Measurements from ENCODE around the gene BMP8B. TPM values are rescaled to one million over a fixed set of nuclear protein-coding genes. Genes with fewer than 3 reads are reported as not detected.

BMP8B gene
- total and polyA plus RNA-seq, 2 of the 8 experiments (the other 6 are each of a cell fraction or from before 2014, with no cell fraction given) = 0.37 to 0.50 TPM

GRCh38 chr1:39758556-39759435, 29.9 kb downstream of the BMP8B start:
- WGBS, 2 experiments (ENCODE audit: extremely low coverage in 1 of 2, insufficient coverage in 1 of 2, insufficient read length in 1 of 2, insufficient replicate concordance in 2 of 2, low coverage in 1 of 2, low lambda C conversion rate in 2 of 2, missing lambda C conversion rate in 1 of 2) = 93% methylated on average over 16 of the region's 16 CpGs; no CpG with 5 or more reads in 1 of the 2 experiments
- Histone ChIP-seq H3K9me3 (ENCODE audit: insufficient read depth in 2 of 2, low read depth in 1 of 2, low read length in 1 of 2) (peaks cover 5 to 12% of the 10 kb centered on the region in 2 experiments; a peak in 1 of 4 replicates), H2AK5ac (ENCODE audit: low read depth, low read length) (no peak overlapping the region), H3K23ac (ENCODE audit: insufficient read length) (no peak overlapping the region), H3K27ac (ENCODE audit: low read depth, low read length) (no peak overlapping the region), H2BK120ac (replicated peaks; ENCODE audit: low read depth, low read length) (no peak overlapping the region), H2AFZ (ENCODE audit: low read length) (no peak overlapping the region), H3K56ac (replicated peaks; ENCODE audit: insufficient read length, low read depth, low read length) (no peak overlapping the region), H3K14ac (ENCODE audit: insufficient read length) (no peak overlapping the region), H3K27me3 (replicated peaks in 1 of 4; ENCODE audit: control insufficient read depth in 3 of 4, extremely low read depth in 1 of 4, insufficient read depth in 3 of 4, low read length in 3 of 4) (no peaks in the 10 kb centered on the region), H3K18ac (ENCODE audit: extremely low read depth, low read length) (no peak overlapping the region), H4K20me1 (replicated peaks in 1 of 2; ENCODE audit: control insufficient read depth in 1 of 2, insufficient read depth in 2 of 2, low read length in 2 of 2) (peaks cover 0 to 6% of the 10 kb centered on the region in 2 experiments), H2BK15ac (ENCODE audit: low read length) (no peak overlapping the region), H3K4me2 (ENCODE audit: insufficient read depth in 1 of 2, low read depth in 2 of 2, low read length in 2 of 2) (no peak overlapping the region), H3K4ac (replicated peaks; ENCODE audit: insufficient read length, low read depth, low read length) (no peak overlapping the region), H4K91ac (replicated peaks; ENCODE audit: insufficient read length, low read length) (no peak overlapping the region), H3K4me3 (ENCODE audit: extremely low read depth in 1 of 4, insufficient read depth in 2 of 4, low read depth in 3 of 4, low read length in 4 of 4) (no peak overlapping the region), H2BK12ac (ENCODE audit: low read depth, low read length) (no peak overlapping the region), H3K23me2 (ENCODE audit: low read depth, low read length) (no peaks in the 10 kb centered on the region), H4K5ac (ENCODE audit: insufficient read length, low read depth, low read length) (no peak overlapping the region), H3K79me2 (ENCODE audit: control insufficient read depth in 1 of 2, insufficient read depth in 2 of 2, low read length in 2 of 2) (no peaks in the 10 kb centered on the region), H4K8ac (ENCODE audit: extremely low read depth, insufficient read depth, low read length) (no peak overlapping the region), H3K79me1 (ENCODE audit: low read depth, low read length) (no peaks in the 10 kb centered on the region), H3K9ac (replicated peaks in 1 of 4; ENCODE audit: extremely low read depth in 1 of 4, low read depth in 3 of 4, low read length in 3 of 4) (no peak overlapping the region), H3K4me1 (replicated peaks in 1 of 4; ENCODE audit: control insufficient read depth in 3 of 4, insufficient read depth in 4 of 4, low read length in 3 of 4) (no peaks in the 10 kb centered on the region), H2BK5ac (ENCODE audit: low read depth, low read length) (no peak overlapping the region), H3K36me3 (ENCODE audit: control insufficient read depth in 2 of 4, insufficient read depth in 4 of 4, low read length in 3 of 4) (peaks cover 2 to 14% (median 6%) of the 10 kb centered on the region in 4 experiments; a peak in 6 of 8 replicates), H2BK20ac (ENCODE audit: low read length) (no peak overlapping the region)
- ChIA-PET POLR2A (ENCODE audit: partially characterized antibody) (interaction anchor here (1.4 kb wide), 1 partner anchor 19 kb away, joined by 3 read pairs; no protein-coding TSS in a partner anchor), CTCF (ENCODE audit: partially characterized antibody) (interaction anchor here (0.8 kb wide), 1 partner anchor 23 kb away, joined by 4 read pairs; no protein-coding TSS in a partner anchor)
- FAIRE-seq = no peak
- DNase-seq (ENCODE audit: low read depth in 1 of 2, low spot score in 2 of 2) = no peak
- TF ChIP-seq GTF2F1 (IDR thresholded peaks at IDR 0.05; ENCODE audit: borderline replicate concordance, low read depth, low read length) (no peak), SIN3A (conservative IDR thresholded peaks at IDR 0.05 in 1 of 2, IDR thresholded peaks at IDR 0.05 in 1 of 2; ENCODE audit: low read depth in 1 of 2, low read length in 2 of 2) (no peak), POU5F1 (IDR thresholded peaks at IDR 0.05; ENCODE audit: low read depth, low read length) (no peak), KDM1A (IDR thresholded peaks at IDR 0.05; ENCODE audit: borderline replicate concordance, low read length) (no peak), NANOG (IDR thresholded peaks at IDR 0.05; ENCODE audit: insufficient read depth, low read depth, low read length, poor library complexity, severe bottlenecking) (no peak), SP2 (IDR thresholded peaks at IDR 0.05; ENCODE audit: low read length) (no peak), SP1 (IDR thresholded peaks at IDR 0.05; ENCODE audit: low read depth, low read length) (no peak), USF2 (IDR thresholded peaks at IDR 0.05; ENCODE audit: low read length) (no peak), PHF8 (conservative IDR thresholded peaks at IDR 0.05; ENCODE audit: low read depth, low read length) (no peak), SIX5 (IDR thresholded peaks at IDR 0.05; ENCODE audit: low read depth, low read length) (no peak), POLR2AphosphoS5 (IDR thresholded peaks at IDR 0.05; ENCODE audit: low read depth, low read length) (no peak)
